ENCODE data around the gene KANK2. TPM values are rescaled to one million over a fixed set of nuclear protein-coding genes. Genes with fewer than 3 reads are reported as not detected.

The KANK2 gene
- total RNA-seq, 1 donor from 2014 or later, result 42.9 TPM

- TF ChIP-seq, protein P1, sequence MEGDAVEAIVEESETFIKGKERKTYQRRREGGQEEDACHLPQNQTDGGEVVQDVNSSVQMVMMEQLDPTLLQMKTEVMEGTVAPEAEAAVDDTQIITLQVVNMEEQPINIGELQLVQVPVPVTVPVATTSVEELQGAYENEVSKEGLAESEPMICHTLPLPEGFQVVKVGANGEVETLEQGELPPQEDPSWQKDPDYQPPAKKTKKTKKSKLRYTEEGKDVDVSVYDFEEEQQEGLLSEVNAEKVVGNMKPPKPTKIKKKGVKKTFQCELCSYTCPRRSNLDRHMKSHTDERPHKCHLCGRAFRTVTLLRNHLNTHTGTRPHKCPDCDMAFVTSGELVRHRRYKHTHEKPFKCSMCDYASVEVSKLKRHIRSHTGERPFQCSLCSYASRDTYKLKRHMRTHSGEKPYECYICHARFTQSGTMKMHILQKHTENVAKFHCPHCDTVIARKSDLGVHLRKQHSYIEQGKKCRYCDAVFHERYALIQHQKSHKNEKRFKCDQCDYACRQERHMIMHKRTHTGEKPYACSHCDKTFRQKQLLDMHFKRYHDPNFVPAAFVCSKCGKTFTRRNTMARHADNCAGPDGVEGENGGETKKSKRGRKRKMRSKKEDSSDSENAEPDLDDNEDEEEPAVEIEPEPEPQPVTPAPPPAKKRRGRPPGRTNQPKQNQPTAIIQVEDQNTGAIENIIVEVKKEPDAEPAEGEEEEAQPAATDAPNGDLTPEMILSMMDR (IDR thresholded peaks at IDR 0.05; ENCODE audit: insufficient read depth, low read length, poor library complexity, severe bottlenecking), result no peak
- H3K36me3 ChIP-seq (ENCODE audit: control insufficient read depth, insufficient read depth, low read length), result no peaks in the 10 kb centered on the region
- H3K4me3 ChIP-seq (ENCODE audit: low read depth, low read length), result no peak overlapping the region
- DNase-seq (ENCODE audit: low read depth), result no peak
- H3K27me3 ChIP-seq (ENCODE audit: control insufficient read depth, insufficient read depth, low read length), result no peaks in the 10 kb centered on the region
Measured at GRCh38 chr19:11236324-11237301, 39.3 kb upstream of the KANK2 start.

DNA sequence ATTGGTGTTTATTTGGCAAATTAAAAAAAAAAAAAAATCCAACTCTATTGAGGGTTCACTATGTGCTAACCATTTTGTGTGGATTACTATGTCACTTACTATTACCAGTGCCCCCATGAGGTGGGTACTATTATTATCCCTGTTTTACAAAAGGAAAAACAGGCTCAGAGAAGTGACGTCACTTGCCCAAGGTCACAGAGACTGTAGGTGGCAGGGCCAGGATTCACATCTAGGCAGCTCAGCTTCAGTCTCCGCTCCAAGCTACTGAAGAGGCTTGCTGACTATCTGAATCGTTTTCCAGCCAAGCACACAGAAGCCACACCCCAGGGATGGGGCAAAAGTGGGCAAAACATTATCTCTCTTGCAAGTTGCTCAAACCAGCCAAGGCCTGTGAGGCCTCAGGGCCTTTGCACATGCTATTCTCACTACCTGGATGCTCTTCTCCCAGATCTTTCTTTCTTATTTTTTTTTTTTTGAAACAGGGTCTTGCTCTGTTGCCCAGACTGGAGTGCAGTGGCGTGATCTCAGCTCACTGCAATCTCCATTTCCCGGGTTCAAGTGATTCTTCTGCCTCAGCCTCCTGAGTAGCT, 37.2 kb upstream of the KANK2 start:
- Histone ChIP-seq H3K4me3 (ENCODE audit: low read depth, low read length) (no peak overlapping the region), H3K27me3 (ENCODE audit: control insufficient read depth, insufficient read depth, low read length) (no peaks in the 10 kb centered on the region), H3K36me3 (ENCODE audit: control insufficient read depth, insufficient read depth, low read length) (no peaks in the 10 kb centered on the region)
- TF ChIP-seq, protein P1 (IDR thresholded peaks at IDR 0.05; ENCODE audit: insufficient read depth, low read length, poor library complexity, severe bottlenecking), result no peak
- no peak for DNase-seq (ENCODE audit: low read depth)

GRCh38 chr19:11233073-11233472, 35.7 kb upstream of the KANK2 start:
- no peaks in the 10 kb centered on the region for H3K27me3 ChIP-seq (ENCODE audit: control insufficient read depth, insufficient read depth, low read length)
- H3K36me3 ChIP-seq (ENCODE audit: control insufficient read depth, insufficient read depth, low read length), result no peaks in the 10 kb centered on the region

DNA sequence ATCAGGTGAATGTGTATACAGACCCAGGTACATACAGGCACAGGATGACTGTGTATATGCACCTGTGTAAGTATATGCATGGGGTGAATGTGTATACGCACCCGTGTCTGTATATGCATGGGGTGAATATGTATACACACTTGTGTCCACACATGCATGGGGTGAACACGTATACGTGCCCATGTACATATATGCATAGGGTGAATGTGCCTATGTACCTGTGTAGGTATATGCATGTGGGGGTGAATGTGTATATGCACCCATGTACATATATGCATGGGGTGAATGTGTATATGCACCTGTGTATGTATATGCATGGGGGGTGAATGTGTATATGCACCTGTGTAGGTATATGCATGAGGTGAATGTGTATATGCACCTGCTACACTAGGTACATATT, 35.2 kb upstream of the KANK2 start:
- Histone ChIP-seq H3K36me3 (ENCODE audit: control insufficient read depth, insufficient read depth, low read length) (no peaks in the 10 kb centered on the region), H3K27me3 (ENCODE audit: control insufficient read depth, insufficient read depth, low read length) (no peaks in the 10 kb centered on the region), H3K4me3 (ENCODE audit: low read depth, low read length) (no peak overlapping the region)
- TF ChIP-seq, protein P1 (IDR thresholded peaks at IDR 0.05; ENCODE audit: insufficient read depth, low read length, poor library complexity, severe bottlenecking), result no peak
- no peak for DNase-seq (ENCODE audit: low read depth)

More at GRCh38 chr19:11233073-11233472, 35.7 kb upstream of the KANK2 start:
- H3K4me3 ChIP-seq (ENCODE audit: low read depth, low read length), result no peak overlapping the region
- TF ChIP-seq, protein P1 (IDR thresholded peaks at IDR 0.05; ENCODE audit: insufficient read depth, low read length, poor library complexity, severe bottlenecking), result no peak
- DNase-seq (ENCODE audit: low read depth), result no peak

DNA sequence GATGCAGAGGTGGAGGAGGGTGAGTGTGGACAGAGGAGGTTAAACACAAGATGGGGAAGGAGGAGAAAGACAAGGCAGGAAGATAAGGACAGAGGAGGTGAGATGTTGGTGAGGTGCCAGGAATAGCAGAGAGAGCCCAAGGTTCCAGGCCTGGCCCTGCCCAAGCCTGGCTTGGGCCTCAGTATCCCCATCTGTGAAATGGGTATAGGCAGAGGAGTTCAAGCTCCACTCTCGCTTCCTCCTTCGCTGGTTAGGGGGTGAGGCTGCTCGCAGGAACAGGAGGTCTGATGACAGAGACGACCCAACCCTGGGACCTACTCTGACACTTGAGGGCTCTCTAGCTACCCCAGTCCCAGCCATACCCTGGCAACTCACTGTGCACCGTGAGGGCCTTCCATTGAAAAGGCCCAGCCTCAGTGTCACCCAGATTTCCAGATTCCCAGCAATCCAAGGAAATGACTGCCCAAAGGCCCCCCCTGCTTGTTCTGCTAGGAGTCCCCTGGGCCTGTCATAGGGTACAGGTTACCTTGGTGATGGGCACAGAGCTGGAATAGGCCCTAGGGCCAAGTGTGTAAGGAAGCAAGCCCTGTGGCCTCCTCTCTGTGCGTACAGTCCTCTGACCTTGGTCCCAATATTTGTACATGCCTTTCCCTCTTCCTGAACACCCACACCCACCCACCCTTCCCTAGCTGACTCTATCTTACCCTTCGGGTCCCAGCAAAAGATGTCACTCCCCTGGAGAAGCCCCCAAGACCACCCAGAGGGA, 33.5 kb upstream of the KANK2 start:
- DNase-seq (ENCODE audit: low read depth), result no peak
- no peaks in the 10 kb centered on the region for H3K36me3 ChIP-seq (ENCODE audit: control insufficient read depth, insufficient read depth, low read length)
- H3K4me3 ChIP-seq (ENCODE audit: low read depth, low read length), result no peak overlapping the region
- TF ChIP-seq, protein P1 (IDR thresholded peaks at IDR 0.05; ENCODE audit: insufficient read depth, low read length, poor library complexity, severe bottlenecking), result no peak
- H3K27me3 ChIP-seq (ENCODE audit: control insufficient read depth, insufficient read depth, low read length), result no peaks in the 10 kb centered on the region

Data from kidney epithelial cell (primary cell).